Measurements from ENCODE around the gene KMT2C. TPM values are rescaled to one million over a fixed set of nuclear protein-coding genes. Genes with fewer than 3 reads are reported as not detected.

The KMT2C gene
- total RNA-seq, 4 donors from 2014 or later = 59.0 to 73.9 (median 69.5) TPM

- TF ChIP-seq EP300 (IDR thresholded peaks at IDR 0.05) (no peak), POLR2A (IDR thresholded peaks at IDR 0.05; ENCODE audit: low read depth) (no peak)
- H3K27ac ChIP-seq (replicated peaks in 1 of 4) = no peak overlapping the region
- no peaks in the 10 kb centered on the region for H3K27me3 ChIP-seq
- no peaks in the 10 kb centered on the region for H3K9me3 ChIP-seq
- no peak for DNase-seq (ENCODE audit: extremely low spot score)
- H3K4me3 ChIP-seq = no peak overlapping the region
- no peaks in the 10 kb centered on the region for H3K4me1 ChIP-seq
- peaks cover 37 to 93% (median 74%) of the 10 kb centered on the region in 4 donors for H3K36me3 ChIP-seq
- intact Hi-C loops (cut with DNase I) = no loop called here
These were observed 274.6 kb downstream of the KMT2C start for GRCh38 chr7:152161171-152161570.

GRCh38 chr7:152158801-152159587, 276.8 kb downstream of the KMT2C start:
- Histone ChIP-seq H3K27ac (replicated peaks in 1 of 4) (no peak overlapping the region), H3K36me3 (peaks cover 39 to 96% (median 79%) of the 10 kb centered on the region in 4 donors), H3K27me3 (no peaks in the 10 kb centered on the region), H3K4me3 (no peak overlapping the region), H3K4me1 (no peaks in the 10 kb centered on the region), H3K9me3 (no peaks in the 10 kb centered on the region)
- TF ChIP-seq EP300 (IDR thresholded peaks at IDR 0.05) = no peak
- no peak for TF ChIP-seq POLR2A (IDR thresholded peaks at IDR 0.05; ENCODE audit: low read depth)
- TF ChIP-seq POLR2AphosphoS5 (IDR thresholded peaks at IDR 0.05) = no peak
- no peak for TF ChIP-seq CTCF (IDR thresholded peaks at IDR 0.05)
- 77% methylated on average over 11 of the region's 11 CpGs for WGBS
- no peak for DNase-seq (ENCODE audit: extremely low spot score)
- intact Hi-C loops (cut with DNase I) = no loop called here

GRCh38 chr7:152152267-152152666, 283.5 kb downstream of the KMT2C start:
- 87% methylated on average over 5 of the region's 5 CpGs for WGBS
- H3K4me3 ChIP-seq = no peak overlapping the region
- no peaks in the 10 kb centered on the region for H3K9me3 ChIP-seq
- DNase-seq (ENCODE audit: extremely low spot score) = no peak
- TF ChIP-seq EP300 (IDR thresholded peaks at IDR 0.05) = no peak
- no peak for TF ChIP-seq POLR2A (IDR thresholded peaks at IDR 0.05; ENCODE audit: low read depth)
- no peak for TF ChIP-seq CTCF (IDR thresholded peaks at IDR 0.05)
- no peak for TF ChIP-seq POLR2AphosphoS5 (IDR thresholded peaks at IDR 0.05)
- no peaks in the 10 kb centered on the region for H3K27me3 ChIP-seq
- intact Hi-C loops (cut with DNase I) = no loop called here
- H3K36me3 ChIP-seq = peaks cover 73 to 100% (median 94%) of the 10 kb centered on the region in 4 donors
- H3K27ac ChIP-seq (replicated peaks in 1 of 4) = no peak overlapping the region
- no peaks in the 10 kb centered on the region for H3K4me1 ChIP-seq

- H3K27me3 ChIP-seq = no peaks in the 10 kb centered on the region
- intact Hi-C loops (cut with DNase I) = no loop called here
- H3K27ac ChIP-seq (replicated peaks in 1 of 4) = no peak overlapping the region
- H3K4me3 ChIP-seq = no peak overlapping the region
- H3K4me1 ChIP-seq = peaks cover 0 to 13% (median 9%) of the 10 kb centered on the region in 4 donors
- DNase-seq (ENCODE audit: extremely low spot score) = no peak
- no peaks in the 10 kb centered on the region for H3K9me3 ChIP-seq
- TF ChIP-seq CTCF (IDR thresholded peaks at IDR 0.05) (no peak), EP300 (IDR thresholded peaks at IDR 0.05) (no peak), POLR2A (IDR thresholded peaks at IDR 0.05; ENCODE audit: low read depth) (no peak), POLR2AphosphoS5 (IDR thresholded peaks at IDR 0.05) (no peak)
- 87% methylated on average over 6 of the region's 6 CpGs for WGBS
- H3K36me3 ChIP-seq = peaks cover 79 to 100% (median 92%) of the 10 kb centered on the region in 4 donors
These were observed 286.4 kb downstream of the KMT2C start for GRCh38 chr7:152149363-152149762.

GRCh38 chr7:152148706-152149105, 287.1 kb downstream of the KMT2C start:
- 89% methylated on average over 5 of the region's 5 CpGs for WGBS
- Histone ChIP-seq H3K27ac (replicated peaks in 1 of 4) (no peak overlapping the region), H3K27me3 (no peaks in the 10 kb centered on the region), H3K36me3 (peaks cover 78 to 100% (median 92%) of the 10 kb centered on the region in 4 donors), H3K4me3 (no peak overlapping the region), H3K9me3 (no peaks in the 10 kb centered on the region), H3K4me1 (peaks cover 0 to 13% (median 9%) of the 10 kb centered on the region in 4 donors)
- DNase-seq (ENCODE audit: extremely low spot score) = no peak
- intact Hi-C loops (cut with DNase I) = no loop called here
- TF ChIP-seq POLR2A (IDR thresholded peaks at IDR 0.05; ENCODE audit: low read depth) (no peak), POLR2AphosphoS5 (IDR thresholded peaks at IDR 0.05) (no peak)

Measured in esophagus muscularis mucosa (tissue), 4 donors.